ENCODE results near the gene ZNHIT2. TPM values are rescaled to one million over a fixed set of nuclear protein-coding genes. Genes with fewer than 3 reads are reported as not detected.

ZNHIT2 gene
- total and polyA plus RNA-seq, 10 of the 15 experiments (the other 5 are each of a cell fraction or from before 2014, with no cell fraction given) = 0.24 to 20.4 (median 15.5) TPM; not detected in 1

- Histone ChIP-seq H3K27me3 (replicated peaks in 1 of 2; ENCODE audit: control insufficient read depth in 2 of 2, insufficient read depth in 2 of 2, low read length in 1 of 2) (no peaks in the 10 kb centered on the region), H3K4me1 (ENCODE audit: control insufficient read depth, insufficient read depth, low read length) (peaks cover 8% of the 10 kb centered on the region), H3K36me3 (ENCODE audit: control insufficient read depth in 2 of 2, insufficient read depth in 2 of 2, low read length in 1 of 2) (peaks cover 28 to 34% of the 10 kb centered on the region in 2 experiments), H3K4me3 (no peak overlapping the region), H3K9me3 (replicated peaks; ENCODE audit: control insufficient read depth, insufficient read depth, low read length) (no peaks in the 10 kb centered on the region), H3K27ac (ENCODE audit: control insufficient read depth, insufficient read depth) (no peak overlapping the region), H4K20me1 (ENCODE audit: control insufficient read depth, insufficient read depth) (no peaks in the 10 kb centered on the region), H3K79me2 (ENCODE audit: control insufficient read depth, insufficient read depth, low read length) (peaks cover 31% of the 10 kb centered on the region), H2AFZ (ENCODE audit: control insufficient read depth, low read depth, low read length) (no peak overlapping the region), H3K4me2 (ENCODE audit: control insufficient read depth, insufficient read depth) (no peak overlapping the region), H3K9ac (ENCODE audit: control insufficient read depth, insufficient read depth, low read length) (no peak overlapping the region)
- BruUV-seq (replicated peaks) = no TSS peak
- intact Hi-C loops (cut with micrococcal nuclease; ENCODE audit: unreplicated experiment) (no loop called here), in situ Hi-C loops (cut with MboI) (no loop called here)
- DNase-seq (ENCODE audit: low read depth, low spot score) (no peak), FAIRE-seq (no peak), ATAC-seq (no peak)
- ChIA-PET RAD21 (ENCODE audit: unreplicated experiment) (interaction anchor here (1.8 kb wide), 1 partner anchor 15 kb away, joined by 4 read pairs; no protein-coding TSS in a partner anchor), CTCF (interaction anchor here (0.6 to 1.9 kb wide), 5 partner anchors 13 to 100 kb away, joined by 3 to 11 read pairs (median 3); partner anchors contain the start of gene TM7SF2), POLR2A (interaction anchor here (0.6 to 2.9 kb wide), 3 partner anchors 8 to 1859 kb away, joined by 3 to 13 read pairs (median 3); partner anchors contain the start of genes SYVN1 and ZNHIT2), SMC1A (ENCODE audit: uncharacterized antibody, unreplicated experiment) (interaction anchor here (1.3 kb wide), 1 partner anchor 55 kb away, joined by 5 read pairs; no protein-coding TSS in a partner anchor)
- WGBS (ENCODE audit: insufficient coverage, insufficient replicate concordance, low lambda C conversion rate, missing lambda C conversion rate) = 78% methylated on average over 12 of the region's 12 CpGs
- TF ChIP-seq POLR2A (IDR thresholded peaks at IDR 0.05; ENCODE audit: low read depth, low read length) (peak; percentile 44; the same call in 1 of the 2 replicates), JUNB (IDR thresholded peaks at IDR 0.05) (no peak)
Measured at GRCh38 chr11:65125197-65126056, 7.9 kb upstream of the ZNHIT2 start.

GRCh38 chr11:65124480-65125196, 7.1 kb upstream of the ZNHIT2 start:
- H3K9me3 ChIP-seq (replicated peaks; ENCODE audit: control insufficient read depth, insufficient read depth, low read length) = no peaks in the 10 kb centered on the region
- DNase-seq (ENCODE audit: low read depth, low spot score) (no peak), ATAC-seq (no peak), FAIRE-seq (no peak)
- ChIA-PET SMC1A (ENCODE audit: uncharacterized antibody, unreplicated experiment) (interaction anchor here (1.1 to 1.9 kb wide), 3 partner anchors 10 to 142 kb away, joined by 3 to 8 read pairs (median 5); partner anchors contain the start of gene SYVN1), RAD21 (ENCODE audit: unreplicated experiment) (interaction anchor here (1.8 kb wide), 1 partner anchor 14 kb away, joined by 4 read pairs; no protein-coding TSS in a partner anchor), POLR2A (interaction anchor here (2.9 kb wide), 1 partner anchor 10 kb away, joined by 13 read pairs; the partner anchor contains the start of gene SYVN1), CTCF (interaction anchor here (0.6 to 1.9 kb wide), 6 partner anchors 12 to 192 kb away, joined by 3 to 11 read pairs (median 3); partner anchors contain the start of gene TM7SF2)
- in situ Hi-C loops (cut with MboI) = no loop called here
- peaks cover 29 to 33% of the 10 kb centered on the region in 2 experiments for H3K36me3 ChIP-seq (ENCODE audit: control insufficient read depth in 2 of 2, insufficient read depth in 2 of 2, low read length in 1 of 2)
- intact Hi-C loops (cut with micrococcal nuclease; ENCODE audit: unreplicated experiment) = no loop called here
- TF ChIP-seq TAF1 (IDR thresholded peaks at IDR 0.05; ENCODE audit: borderline replicate concordance, low read depth, low read length) (no peak), CEBPB (IDR thresholded peaks at IDR 0.05; ENCODE audit: borderline replicate concordance in 1 of 2, low read depth in 2 of 2, low read length in 2 of 2) (no peak), NFXL1 (IDR thresholded peaks at IDR 0.05; ENCODE audit: borderline replicate concordance) (no peak)
- H3K9ac ChIP-seq (ENCODE audit: control insufficient read depth, insufficient read depth, low read length) = no peak overlapping the region
- H3K27me3 ChIP-seq (replicated peaks in 1 of 2; ENCODE audit: control insufficient read depth in 2 of 2, insufficient read depth in 2 of 2, low read length in 1 of 2) = no peaks in the 10 kb centered on the region
- H3K4me2 ChIP-seq (ENCODE audit: control insufficient read depth, insufficient read depth) = no peak overlapping the region
- H4K20me1 ChIP-seq (ENCODE audit: control insufficient read depth, insufficient read depth) = no peaks in the 10 kb centered on the region
- H3K4me3 ChIP-seq = no peak overlapping the region
- H3K79me2 ChIP-seq (ENCODE audit: control insufficient read depth, insufficient read depth, low read length) = peaks cover 38% of the 10 kb centered on the region
- H3K4me1 ChIP-seq (ENCODE audit: control insufficient read depth, insufficient read depth, low read length) = peaks cover 15% of the 10 kb centered on the region
- 90% methylated on average over 5 of the region's 5 CpGs for WGBS (ENCODE audit: insufficient coverage, insufficient replicate concordance, low lambda C conversion rate, missing lambda C conversion rate)
- no peak overlapping the region for H2AFZ ChIP-seq (ENCODE audit: control insufficient read depth, low read depth, low read length)
- BruUV-seq (replicated peaks) = TSS peak; percentile 45
- H3K27ac ChIP-seq (ENCODE audit: control insufficient read depth, insufficient read depth) = no peak overlapping the region

Data from GM12878 (cell line).